CD1c-positive myeloid dendritic cell (primary cell): Measurements from ENCODE around the gene LRBA.

ENCODE experiments used
- DNase-seq: peaks from one replicate; pipeline ENCODE4 v3.0.0-alpha.2; 2016; ENCODE audit errors: extremely low spot score

Gene LRBA

DNA sequence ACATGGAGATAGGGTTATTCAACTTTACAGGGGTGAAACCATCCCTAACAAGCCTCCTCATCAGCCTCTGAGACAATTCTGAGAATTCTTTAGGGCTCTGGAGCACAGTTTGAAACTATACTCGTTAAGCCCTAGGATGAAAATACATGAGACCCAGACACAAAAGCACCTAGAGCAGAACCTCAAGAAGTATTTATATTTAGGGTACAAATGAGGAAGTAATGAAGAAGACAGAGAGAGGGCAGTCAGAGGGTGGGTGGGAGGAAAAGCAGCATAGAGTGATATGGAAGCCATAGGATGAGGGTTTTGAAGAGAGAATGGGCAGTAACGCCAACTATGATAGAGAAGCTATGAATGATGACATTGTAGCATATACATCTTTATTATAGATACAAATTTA, 686.6 kb downstream of the LRBA start:
- DNase-seq: no peak

DNA sequence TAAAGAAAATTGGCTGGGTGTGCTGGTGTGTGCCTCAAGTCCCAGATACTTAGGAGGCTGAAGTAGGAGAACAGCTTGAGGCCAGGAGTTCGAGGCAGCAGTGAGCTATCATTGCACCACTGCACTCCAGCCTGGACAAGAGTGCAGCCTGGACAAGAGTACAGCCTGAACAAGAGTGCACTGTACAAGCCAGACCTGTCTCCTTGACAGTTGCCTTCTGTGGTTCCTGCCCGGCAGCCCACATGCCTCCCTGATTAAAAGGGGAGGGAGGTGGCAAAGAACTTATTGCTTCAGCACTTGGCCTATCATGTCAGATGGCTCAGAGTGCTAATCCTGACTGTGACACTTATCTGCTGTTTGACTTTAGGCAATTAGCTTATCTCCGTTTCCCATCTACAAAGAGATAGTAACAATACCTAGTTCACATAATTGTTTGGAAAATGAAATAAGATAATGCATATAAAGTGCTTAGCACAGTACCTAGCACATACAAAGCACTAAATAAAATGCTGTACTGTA, 687.8 kb downstream of the LRBA start:
- DNase-seq: no peak

DNA sequence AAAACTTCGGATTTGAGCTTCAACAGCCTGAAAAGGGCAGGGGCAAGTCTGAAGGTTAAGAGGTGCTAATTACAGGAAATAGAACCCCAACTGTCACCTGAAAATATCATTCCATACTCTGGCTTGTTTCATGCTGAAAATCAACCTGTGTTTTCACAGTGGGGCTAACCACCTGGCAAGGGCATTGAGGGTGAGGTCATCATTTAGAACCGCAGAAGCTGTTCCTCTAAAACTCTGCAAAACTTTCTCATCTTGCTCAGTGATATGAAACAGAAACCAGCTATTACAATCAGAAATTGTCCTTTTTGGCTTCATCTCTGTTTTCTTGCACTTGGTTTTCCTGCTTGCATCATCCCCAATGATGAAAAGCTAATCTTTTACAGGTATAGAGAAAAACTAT, 689.2 kb downstream of the LRBA start:
- no peak for DNase-seq

DNA sequence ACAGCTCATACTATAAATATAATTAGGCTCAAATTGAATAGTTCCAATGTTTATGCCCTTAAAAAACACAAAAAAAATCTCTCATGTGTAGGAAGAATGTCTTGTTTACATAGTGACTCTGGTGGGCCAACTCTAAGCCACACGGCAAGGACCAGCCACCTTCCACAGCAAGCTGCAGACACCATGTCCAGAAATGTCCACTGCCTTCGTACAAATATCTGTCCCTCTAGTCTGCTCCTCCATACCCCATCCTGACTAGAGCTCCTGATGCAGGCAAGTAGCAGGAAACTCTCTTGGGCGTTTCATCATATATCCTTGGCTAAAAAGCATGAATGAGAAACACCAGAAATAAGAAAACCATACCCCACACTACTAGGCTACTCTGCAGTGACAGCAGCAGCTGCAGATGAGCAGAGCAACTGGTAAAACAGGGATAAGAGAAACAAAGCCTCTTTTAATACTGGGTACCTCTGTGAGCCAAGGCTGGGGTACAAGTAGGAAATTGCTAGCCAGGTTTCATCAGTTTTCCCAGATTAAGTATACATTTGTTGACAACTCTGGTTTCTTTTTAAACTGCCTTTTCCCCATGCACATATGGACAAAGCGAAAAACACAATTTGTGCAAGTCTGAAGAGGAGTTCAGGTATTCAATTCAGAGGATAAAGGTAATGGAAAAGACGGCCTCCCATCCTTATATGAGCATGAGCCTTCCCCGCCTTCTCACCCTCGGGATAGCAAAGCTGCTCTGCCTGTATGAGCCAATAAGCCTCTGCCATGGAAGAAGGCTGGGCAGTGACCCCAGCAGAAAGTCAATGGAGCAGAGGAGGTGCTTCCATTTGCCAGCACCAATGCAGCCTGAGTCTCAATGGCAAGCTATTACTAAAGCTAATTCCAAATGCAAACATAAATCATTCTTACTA, 691.4 kb downstream of the LRBA start:
- DNase-seq: no peak

DNA sequence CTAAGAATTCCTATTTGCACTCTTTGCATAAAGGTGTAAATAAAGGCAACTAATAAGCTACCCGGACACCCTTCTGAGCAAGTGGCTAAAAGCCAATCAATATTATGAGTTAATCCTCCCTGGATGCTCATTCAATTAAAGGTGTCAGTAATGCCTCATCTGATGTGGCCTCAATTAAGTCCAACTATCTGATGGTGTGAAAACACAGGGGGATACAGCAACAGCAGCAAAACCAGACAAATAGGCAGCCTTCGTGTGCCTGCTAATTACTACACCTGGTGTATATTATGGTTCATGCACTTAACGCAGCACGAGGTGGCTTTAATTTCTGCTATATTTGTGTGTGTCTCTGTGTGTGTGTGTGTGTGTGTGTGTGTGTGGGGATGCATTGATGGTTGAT, 692.4 kb downstream of the LRBA start:
- no peak for DNase-seq

DNA sequence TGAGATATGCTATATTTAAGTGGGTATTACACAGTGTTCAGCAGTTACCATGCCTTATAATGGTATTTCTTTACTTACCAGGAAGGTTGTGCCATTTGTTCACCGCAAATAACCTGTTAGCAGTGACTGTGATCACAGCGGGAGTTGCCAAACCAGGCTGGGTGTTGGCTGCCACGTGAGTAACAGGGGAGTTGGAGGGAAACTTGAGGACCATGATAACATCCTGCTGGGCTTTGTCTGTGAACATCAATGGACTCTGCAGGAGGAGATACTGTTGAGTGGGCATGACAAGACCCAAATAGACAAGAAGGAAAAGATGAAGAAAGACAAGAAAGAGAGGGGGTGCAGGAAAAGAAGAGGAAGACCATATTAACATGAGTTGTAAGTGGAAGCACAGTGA, 694.0 kb downstream of the LRBA start:
- DNase-seq: no peak

DNA sequence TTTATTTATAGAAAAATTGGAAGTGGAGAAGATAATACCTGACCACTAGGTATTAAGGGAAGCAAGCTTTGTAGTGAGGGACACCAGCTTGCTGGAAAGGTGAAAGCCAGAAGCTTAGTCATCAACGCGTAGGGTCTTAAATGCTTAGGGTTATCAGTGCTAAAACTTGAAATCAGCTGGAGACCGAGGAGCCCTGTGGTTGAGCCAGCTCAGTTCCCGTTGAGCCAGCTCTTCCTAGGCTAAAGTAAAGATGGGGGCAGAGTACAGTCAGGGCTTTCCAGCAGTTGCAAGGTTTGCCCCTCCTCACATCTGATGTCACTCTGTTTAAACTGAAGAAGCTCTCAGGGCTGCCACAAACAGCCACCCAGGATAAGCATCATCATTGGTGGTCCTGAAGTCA, 696.1 kb downstream of the LRBA start:
- no peak for DNase-seq

DNA sequence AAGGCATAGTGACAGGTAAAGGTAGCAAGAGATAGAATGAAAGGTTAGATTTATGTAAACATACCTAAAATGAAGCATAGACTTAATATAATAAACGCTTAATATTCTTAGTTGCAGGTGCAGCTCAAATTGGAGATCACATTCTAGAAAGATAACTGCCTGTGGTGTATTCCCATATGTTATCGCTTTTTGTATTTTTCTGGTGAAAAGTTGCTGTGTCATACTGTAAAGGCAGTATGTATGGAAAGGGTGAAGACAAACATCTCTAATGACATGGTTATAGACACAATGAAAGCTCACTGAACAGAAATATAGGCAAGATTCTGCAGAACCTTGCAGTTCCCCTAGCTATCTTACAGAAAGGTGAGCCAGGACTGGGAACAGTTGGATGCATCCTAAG, 696.6 kb downstream of the LRBA start:
- DNase-seq: no peak

DNA sequence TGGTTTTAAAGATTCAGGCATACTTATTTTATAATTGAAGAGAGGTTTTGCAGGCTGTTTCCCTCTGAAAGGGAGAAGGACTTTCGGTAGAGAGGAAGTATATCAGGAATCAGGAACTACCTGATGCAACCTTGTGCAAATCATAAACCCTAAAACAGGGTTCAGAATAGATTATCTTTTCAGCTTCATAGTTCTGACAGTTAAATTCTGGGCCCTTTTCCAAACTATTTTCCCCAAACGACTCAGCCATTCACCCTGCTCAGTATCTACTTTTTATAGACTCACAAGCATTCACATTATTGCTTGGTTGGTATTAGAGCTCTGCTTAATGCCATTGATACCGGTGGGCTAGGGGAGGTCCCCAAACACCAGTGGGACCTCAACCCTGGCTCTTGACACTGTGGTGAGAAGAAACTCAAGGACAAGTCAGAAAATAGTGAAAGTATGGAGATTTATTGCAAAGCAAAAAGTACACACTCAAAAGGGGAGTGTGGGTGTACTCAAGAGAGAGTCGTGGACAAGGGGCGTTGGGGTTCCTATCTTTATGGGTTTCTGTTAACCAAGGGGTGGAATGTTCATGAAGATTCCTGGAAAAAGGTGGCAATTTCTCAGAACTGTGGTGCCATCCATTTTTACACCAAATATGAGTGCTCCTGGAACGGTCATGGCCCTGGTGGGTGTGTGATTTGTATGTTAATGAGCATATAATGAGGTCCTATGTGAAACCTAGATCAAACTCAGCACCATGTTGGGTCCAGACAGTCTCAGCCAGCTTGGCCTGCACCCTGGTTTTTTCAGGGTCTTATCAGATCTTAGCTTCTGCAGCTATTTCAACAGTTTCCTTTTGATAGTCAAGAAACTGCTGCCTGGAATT, 698.5 kb downstream of the LRBA start:
- DNase-seq: peak; percentile 17

DNA sequence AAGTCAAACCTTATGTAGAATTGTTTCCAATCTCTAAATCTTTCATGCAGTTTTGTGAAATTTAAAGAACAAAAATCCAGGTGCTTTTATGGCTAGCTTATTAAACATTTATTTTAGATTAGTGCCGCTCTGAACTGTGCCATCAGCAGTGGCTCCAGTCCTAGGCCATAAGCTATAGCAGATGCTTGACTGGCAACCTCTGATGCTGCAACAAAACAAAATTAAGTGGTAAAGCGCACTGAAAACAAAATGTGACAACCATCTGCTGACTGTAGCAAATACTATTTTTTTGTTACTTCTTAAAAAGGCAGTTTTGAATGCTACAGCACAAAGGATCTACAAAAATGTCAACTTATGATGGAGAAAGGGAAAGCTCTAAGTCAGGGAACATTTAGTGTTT, 699.4 kb downstream of the LRBA start:
- DNase-seq: no peak

DNA sequence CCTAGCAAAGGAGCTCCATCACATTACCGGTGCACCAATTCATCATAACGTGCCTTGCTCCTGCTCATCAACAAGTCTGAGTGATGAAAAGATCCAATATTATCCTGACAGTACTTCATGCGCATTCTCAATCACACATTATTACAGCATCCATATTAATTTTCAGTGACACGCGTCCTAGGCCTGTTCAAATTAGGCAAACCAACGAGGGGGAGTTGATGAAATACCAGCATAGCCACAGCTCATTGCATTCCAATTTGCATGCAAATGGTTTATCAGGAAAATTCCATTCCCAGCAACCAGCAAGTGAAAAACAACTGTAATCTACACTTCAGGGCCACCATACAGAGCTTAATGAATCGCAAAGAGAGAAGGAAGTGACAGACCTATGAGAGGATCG, 699.9 kb downstream of the LRBA start:
- DNase-seq: no peak

DNA sequence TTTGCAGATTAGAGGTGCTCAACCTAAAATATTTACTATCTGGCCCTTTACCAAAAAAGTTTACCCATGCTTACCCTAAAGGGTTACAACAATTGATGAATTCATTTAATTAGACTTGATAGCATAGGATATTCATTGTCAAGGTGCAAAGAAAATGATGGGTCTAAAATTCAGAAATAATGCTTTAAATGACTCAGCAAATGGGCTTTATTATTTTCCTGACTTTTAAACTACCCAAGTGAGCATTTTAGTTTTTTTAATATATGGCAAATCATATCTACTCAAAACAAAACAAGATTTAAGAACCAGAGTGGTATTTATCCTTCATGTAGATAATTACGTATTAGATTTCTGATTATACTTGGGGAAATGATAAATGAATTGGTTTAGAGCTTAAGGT, 701.1 kb downstream of the LRBA start:
- no peak for DNase-seq

DNA sequence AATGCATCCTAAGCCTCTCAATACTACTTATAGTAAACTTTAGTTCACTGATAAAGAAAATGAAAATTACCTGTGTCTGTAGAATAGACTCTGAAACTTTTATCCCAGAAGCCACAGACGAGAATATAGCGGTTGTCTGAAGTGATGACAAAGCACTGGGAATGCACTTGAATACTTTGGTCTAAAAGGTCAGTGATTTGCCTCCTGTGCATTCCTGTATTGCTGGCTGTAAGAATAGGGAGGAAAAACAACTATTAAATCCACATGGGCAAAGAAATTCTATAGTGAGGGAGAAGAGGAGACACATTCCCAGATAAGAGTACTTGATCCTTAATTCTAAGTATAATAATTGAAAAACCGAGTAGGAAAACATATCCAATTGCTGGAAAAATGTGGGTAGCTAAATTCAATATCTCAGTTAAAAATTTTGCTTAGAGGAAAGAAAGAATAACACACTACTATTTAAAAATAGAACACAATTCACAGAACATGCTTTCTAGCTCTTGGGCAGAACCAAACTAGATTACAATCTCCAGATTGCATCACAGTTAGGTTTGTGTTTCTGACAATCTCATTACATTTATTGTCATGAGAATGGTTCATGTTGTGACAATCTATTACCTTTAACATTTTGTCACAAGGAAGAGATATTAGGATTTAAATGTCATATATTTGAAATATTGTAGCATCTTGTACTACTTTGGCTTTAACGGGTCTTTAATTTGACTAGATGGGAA, 704.8 kb downstream of the LRBA start:
- no peak for DNase-seq

DNA sequence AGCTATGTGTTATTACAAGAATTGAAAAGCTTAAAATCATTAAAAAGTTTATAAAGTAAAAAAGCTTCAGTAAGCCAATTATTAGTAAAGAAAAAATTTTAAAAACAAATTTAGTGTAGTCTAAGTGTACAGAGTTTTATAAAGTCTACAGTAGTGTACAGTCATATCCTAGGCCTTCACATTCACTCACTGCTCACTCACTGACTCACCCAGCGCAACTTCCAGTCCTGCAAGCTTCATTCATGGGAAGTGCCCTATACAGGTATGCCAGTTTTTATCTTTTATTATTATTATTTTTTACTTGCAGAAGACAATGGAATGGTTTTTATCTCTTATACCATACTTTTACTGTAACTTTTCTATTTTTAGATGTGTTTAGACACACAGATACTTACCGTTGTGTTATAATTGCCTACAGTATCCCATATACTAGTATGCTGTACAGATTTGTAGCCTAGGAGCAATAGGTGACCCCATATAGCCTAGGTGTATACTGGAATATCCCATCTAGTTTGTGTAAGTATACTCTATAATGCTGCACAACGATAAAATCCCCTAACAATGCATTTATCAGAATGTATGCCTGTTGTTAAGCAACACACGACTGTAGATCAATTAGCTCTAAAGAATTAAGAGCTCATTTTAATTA, 706.1 kb downstream of the LRBA start:
- no peak for DNase-seq

DNA sequence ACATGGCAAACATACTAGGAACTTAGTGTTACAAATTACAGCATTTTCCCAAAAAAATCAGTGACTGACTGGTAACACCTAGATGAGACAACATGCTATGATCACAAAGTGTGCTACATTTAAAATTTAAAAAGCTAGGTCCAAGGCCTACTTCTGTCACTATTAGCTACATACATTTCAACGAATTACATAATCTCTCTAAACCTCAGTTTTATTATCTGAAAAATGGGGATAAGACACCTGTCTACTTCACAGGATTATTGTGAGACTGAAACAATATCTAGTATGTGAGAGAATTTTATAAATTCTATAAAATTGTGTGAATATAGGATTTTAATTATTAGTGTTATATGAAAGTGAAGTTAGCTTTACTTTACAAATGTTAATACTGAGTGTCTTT, 708.4 kb downstream of the LRBA start:
- DNase-seq: no peak

DNA sequence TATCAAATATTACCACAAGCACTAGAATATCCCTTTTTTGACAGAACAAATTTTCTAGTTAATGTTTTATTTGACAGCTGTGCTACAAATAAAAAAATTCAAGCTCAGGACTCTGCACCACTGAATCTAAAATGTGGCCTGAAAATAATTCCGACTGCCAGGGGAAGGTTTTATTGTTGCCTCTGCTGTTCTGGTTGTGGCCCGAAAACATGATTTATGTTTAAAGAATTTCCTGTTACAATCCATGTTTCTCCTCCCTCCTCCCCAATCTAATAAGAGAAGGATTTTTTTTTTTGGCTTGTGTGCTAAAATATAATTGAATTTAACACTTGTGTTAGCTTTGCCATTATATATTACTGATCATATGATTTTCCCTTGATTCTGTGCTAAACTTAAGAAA, 709.1 kb downstream of the LRBA start:
- DNase-seq: no peak

DNA sequence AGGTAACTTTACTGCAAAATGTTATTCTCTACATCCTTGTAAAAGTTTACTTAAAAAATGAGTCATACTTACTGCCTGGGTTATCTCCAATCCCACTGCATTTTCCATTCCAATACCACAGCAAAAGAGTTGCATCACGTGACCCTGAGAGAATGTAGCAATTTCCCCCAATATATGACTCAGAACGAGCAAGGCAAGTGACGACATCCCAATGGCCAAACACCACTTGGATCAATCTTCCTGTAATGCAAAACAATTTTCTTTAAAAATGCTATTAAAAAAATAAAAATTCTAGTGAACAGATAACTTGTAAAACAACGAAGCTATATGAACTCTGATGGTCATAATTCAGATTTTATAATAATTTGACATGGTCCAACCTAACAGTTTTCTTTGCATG, 712.5 kb downstream of the LRBA start:
- DNase-seq: peak; percentile 63

DNA sequence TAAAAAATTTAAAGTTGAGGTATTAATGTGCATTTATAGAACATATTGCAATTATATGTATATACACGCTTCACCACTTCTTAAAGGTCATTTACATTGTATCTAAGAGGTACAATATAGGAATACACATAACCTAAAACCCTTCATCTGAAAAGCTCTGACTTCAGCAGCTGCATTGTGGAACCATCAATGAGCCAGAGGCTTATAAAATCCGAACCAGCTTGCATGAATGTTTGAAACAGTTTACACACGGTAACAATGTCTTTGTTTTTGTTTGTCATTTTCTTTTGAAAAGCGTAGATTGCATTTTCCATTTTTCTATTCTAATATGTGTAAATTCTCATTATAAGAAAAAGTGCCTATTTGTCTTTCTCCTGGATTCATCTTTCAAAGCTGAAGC, 715.3 kb downstream of the LRBA start:
- no peak for DNase-seq

DNA sequence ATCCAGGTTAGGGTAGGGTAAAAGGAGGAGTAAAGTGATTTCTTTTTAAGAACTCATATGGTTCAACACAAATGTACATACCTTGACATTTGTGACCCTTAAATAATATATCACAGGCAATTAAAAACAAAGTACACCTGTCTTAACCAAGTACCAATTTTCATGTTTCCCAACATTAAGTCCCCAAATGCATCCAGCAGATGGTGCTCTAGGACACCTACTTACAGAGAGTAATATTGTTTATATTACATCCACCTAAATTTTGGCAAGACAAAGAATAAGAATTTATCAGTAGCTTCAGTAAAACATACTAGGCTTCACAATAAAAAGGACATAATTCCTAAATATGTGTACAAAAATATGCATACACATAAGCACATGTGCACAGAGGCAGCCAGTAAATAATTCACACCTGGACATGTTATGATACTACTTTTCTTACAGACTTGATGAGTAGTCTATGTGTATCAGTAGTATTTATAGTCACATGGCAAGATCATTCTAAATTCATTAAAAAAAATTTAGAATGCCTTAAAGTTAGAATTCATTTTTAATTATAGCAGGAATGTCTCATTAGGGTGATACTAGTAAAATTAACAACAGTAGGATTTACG, 717.1 kb downstream of the LRBA start:
- peak; percentile 62 for DNase-seq

DNA sequence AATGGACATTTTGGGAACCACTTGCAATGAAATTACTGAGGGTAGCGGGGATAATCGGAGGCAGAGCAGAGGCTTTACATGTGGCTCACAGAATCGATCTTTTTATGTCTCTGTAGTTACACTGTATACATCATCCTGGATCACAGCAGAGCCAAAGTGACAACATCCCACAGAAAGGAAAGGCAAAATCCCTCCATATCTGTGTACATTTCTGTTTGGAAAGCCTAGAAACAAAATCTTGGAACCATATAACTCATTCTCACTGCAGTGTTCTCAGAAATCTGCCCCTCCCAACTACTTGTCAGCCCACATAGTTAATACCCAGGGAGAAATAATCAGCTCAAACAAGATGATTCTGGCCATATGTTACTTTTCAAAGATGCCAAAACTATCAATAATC, 725.2 kb downstream of the LRBA start:
- no peak for DNase-seq

DNA sequence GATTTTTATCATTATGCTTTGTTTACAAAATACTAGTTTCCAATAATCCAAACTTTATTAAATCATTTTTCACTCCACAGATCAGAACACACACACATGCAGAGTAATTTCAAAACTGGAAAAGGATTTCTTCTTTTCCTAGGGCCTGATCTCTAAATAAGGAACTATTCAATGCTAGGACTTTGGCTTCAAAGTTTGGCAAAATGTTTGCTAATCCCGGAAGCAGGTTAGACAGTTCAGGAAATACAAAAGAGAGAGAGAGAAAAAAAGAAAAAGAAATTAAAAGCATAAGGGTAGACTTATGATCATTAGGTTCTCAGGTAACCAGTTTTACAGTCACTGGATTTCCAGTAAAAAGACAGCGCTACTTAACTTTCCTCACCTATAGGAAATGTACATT, 725.9 kb downstream of the LRBA start:
- DNase-seq: no peak
